H9 (cell line): ENCODE data around the gene SIGLEC10. TPM values are rescaled to one million over a fixed set of nuclear protein-coding genes. Genes with fewer than 3 reads are reported as not detected.
"Not testable (repeated sequence)": the region's sequence is repeated elsewhere in the genome, so short reads cannot be mapped to it uniquely, and the experiment has no call there.

Experiments used
- DNase-seq: peaks from one replicate; pipeline ENCODE4 v3.0.0-alpha.2; 2017
- H2AFZ ChIP-seq: one replicate; pipeline ENCODE4 v1.6.1; 2013; ENCODE audit warnings: mild to moderate bottlenecking, low read length, control low read depth, moderate library complexity
- H2AK5ac ChIP-seq: 2 replicates; pipeline ENCODE4 v1.6.1; 2013; ENCODE audit warnings: low read length, control low read depth, mixed read lengths; ENCODE audit not compliant: insufficient read length
- H2BK120ac ChIP-seq: one replicate; pipeline ENCODE4 v1.6.1; 2013; ENCODE audit warnings: low read depth, mild to moderate bottlenecking, low read length, control low read depth, inconsistent platforms; ENCODE audit not compliant: poor library complexity, severe bottlenecking
- H2BK12ac ChIP-seq: 2 replicates; pipeline ENCODE4 v1.6.1; 2013; ENCODE audit warnings: low read length, control low read depth, mixed read lengths, low read depth; ENCODE audit not compliant: insufficient read length
- H2BK15ac ChIP-seq: 2 replicates; pipeline ENCODE4 v1.6.1; 2013; ENCODE audit warnings: low read depth, low read length, control low read depth
- H2BK20ac ChIP-seq: one replicate; pipeline ENCODE4 v1.6.1; 2013; ENCODE audit warnings: low read depth, mild to moderate bottlenecking, low read length, control low read depth, inconsistent platforms; ENCODE audit not compliant: poor library complexity, severe bottlenecking
- H2BK5ac ChIP-seq: 2 replicates; pipeline ENCODE4 v1.6.1; 2013; ENCODE audit warnings: low read length, control low read depth, mixed read lengths; ENCODE audit not compliant: insufficient read length
- H3K14ac ChIP-seq: 2 replicates; pipeline ENCODE4 v1.6.1; 2013; ENCODE audit warnings: low read length, control low read depth; ENCODE audit not compliant: insufficient read depth
- H3K18ac ChIP-seq: 2 replicates; pipeline ENCODE4 v1.6.1; 2013; ENCODE audit warnings: low read depth, mild to moderate bottlenecking, mixed read lengths, low read length, control low read depth; ENCODE audit not compliant: insufficient read length
- H3K23ac ChIP-seq: 2 replicates; pipeline ENCODE4 v1.6.1; 2013; ENCODE audit warnings: low read length, control low read depth, mixed read lengths, low read depth; ENCODE audit not compliant: insufficient read length
- H3K23me2 ChIP-seq: 2 replicates; pipeline ENCODE4 v1.6.1; 2013; ENCODE audit warnings: low read depth, mild to moderate bottlenecking, mixed read lengths, low read length, control low read depth; ENCODE audit not compliant: insufficient read length, poor library complexity, severe bottlenecking
- H3K27ac ChIP-seq: 2 replicates; pipeline ENCODE4 v1.5.1; 2013; ENCODE audit warnings: low read length, control low read depth, mixed read lengths, low read depth; ENCODE audit not compliant: insufficient read length
- H3K27me3 ChIP-seq: 2 replicates; pipeline ENCODE4 v1.6.1; 2013; ENCODE audit warnings: low read length, control low read depth, inconsistent platforms; ENCODE audit not compliant: insufficient read depth
- H3K4ac ChIP-seq: 2 replicates; pipeline ENCODE4 v1.6.1; 2013; ENCODE audit warnings: low read depth, mild to moderate bottlenecking, control low read depth, inconsistent platforms, low read length, moderate library complexity
- H3K4me1 ChIP-seq: 2 replicates; pipeline ENCODE4 v1.6.1; 2013; ENCODE audit warnings: low read length, control low read depth, inconsistent platforms; ENCODE audit not compliant: insufficient read depth
- H3K4me2 ChIP-seq: 2 replicates; pipeline ENCODE4 v1.6.1; 2013; ENCODE audit warnings: low read length, control low read depth, mixed read lengths; ENCODE audit not compliant: insufficient read length, insufficient read depth
- H3K56ac ChIP-seq: 2 replicates; pipeline ENCODE4 v1.6.1; 2013; ENCODE audit warnings: low read depth, mild to moderate bottlenecking, mixed read lengths, low read length, control low read depth; ENCODE audit not compliant: insufficient read length
- H3K79me1 ChIP-seq: 2 replicates; pipeline ENCODE4 v1.6.1; 2013; ENCODE audit warnings: low read depth, mild to moderate bottlenecking, moderate library complexity, low read length, control low read depth, inconsistent platforms; ENCODE audit not compliant: insufficient read depth, poor library complexity, severe bottlenecking
- H3K79me2 ChIP-seq: 2 replicates; pipeline ENCODE4 v1.6.1; 2013; ENCODE audit warnings: low read length, control low read depth, inconsistent platforms; ENCODE audit not compliant: insufficient read depth
- H3K9ac ChIP-seq: 2 replicates; pipeline ENCODE4 v1.6.1; 2013; ENCODE audit warnings: low read length, control low read depth, mixed read lengths; ENCODE audit not compliant: insufficient read length; ENCODE audit errors: extremely low read depth
- H3K9me3 ChIP-seq: one replicate; pipeline ENCODE4 v1.6.1; 2013; ENCODE audit warnings: low read depth, low read length, inconsistent platforms; ENCODE audit not compliant: control insufficient read depth
- H3T11ph ChIP-seq: one replicate; pipeline ENCODE4 v1.6.1; 2013; ENCODE audit warnings: mild to moderate bottlenecking, low read length, control low read depth, inconsistent platforms
- H4K20me1 ChIP-seq: one replicate; pipeline ENCODE4 v1.6.1; 2013; ENCODE audit not compliant: control insufficient read depth, insufficient read length, insufficient read depth
- H4K5ac ChIP-seq: 2 replicates; pipeline ENCODE4 v1.6.1; 2013; ENCODE audit warnings: low read depth, mild to moderate bottlenecking, mixed read lengths, low read length, control low read depth; ENCODE audit not compliant: insufficient read length
- H4K8ac ChIP-seq: replicated peaks from 2 replicates; pipeline ENCODE4 v1.6.1; 2013; ENCODE audit warnings: low read length, control low read depth, mixed read lengths, low read depth; ENCODE audit not compliant: insufficient read length
- H4K91ac ChIP-seq: 2 replicates; pipeline ENCODE4 v1.6.1; 2013; ENCODE audit warnings: low read depth, mild to moderate bottlenecking, moderate library complexity, mixed read lengths, low read length, control low read depth; ENCODE audit not compliant: insufficient read length
- H3K27ac Mint-ChIP-seq, 3 experiments: 2 replicates in 2 of 3; 3 replicates in 1 of 3; pipeline ENCODE4 v1.8.0; 2020 to 2021; ENCODE audit warnings: mixed read lengths in 3 of 3, mild to moderate bottlenecking in 1 of 3, moderate library complexity in 1 of 3
- H3K27me3 Mint-ChIP-seq: 2 replicates; pipeline ENCODE4 v1.8.0; 2021; ENCODE audit warnings: low read depth, mild to moderate bottlenecking, moderate library complexity, mixed read lengths
- H3K36me3 Mint-ChIP-seq, 3 experiments: 2 replicates in 2 of 3; 3 replicates in 1 of 3; pipeline ENCODE4 v1.8.0; 2020 to 2021; ENCODE audit warnings: low read depth in 3 of 3, mixed read lengths in 3 of 3; ENCODE audit not compliant: insufficient read depth in 1 of 3
- H3K4me1 Mint-ChIP-seq, 2 experiments: 2 replicates each; pipeline ENCODE4 v1.8.0; 2020; ENCODE audit warnings: mixed read lengths in 2 of 2
- H3K4me3 Mint-ChIP-seq, 2 experiments: 2 replicates in 1 of 2; 3 replicates in 1 of 2; pipeline ENCODE4 v1.8.0; 2020 to 2021; ENCODE audit warnings: mild to moderate bottlenecking in 2 of 2, mixed read lengths in 2 of 2, moderate library complexity in 1 of 2
- H3K9me3 Mint-ChIP-seq, 2 experiments: 2 replicates in 1 of 2; 3 replicates in 1 of 2; pipeline ENCODE4 v1.8.0; 2020; ENCODE audit warnings: mild to moderate bottlenecking in 2 of 2, mixed read lengths in 2 of 2, moderate library complexity in 1 of 2
- CTCF ChIP-seq: fragments of 200-600 bp; sonication (generic); conservative IDR thresholded peaks from 3 replicates; pipeline ENCODE4 v1.8.0; 2021; ENCODE audit warnings: antibody characterized with exemption, mild to moderate bottlenecking
- WGBS: extraction: QIAGEN DNeasy Blood & Tissue Kit; methylation state at CpG from one replicate; pipeline ENCODE4 v1.1.7; 2013; ENCODE audit warnings: missing lambda C conversion rate, low lambda C conversion rate, mixed read lengths; ENCODE audit not compliant: insufficient read length; ENCODE audit errors: extremely low coverage; 5-methylcytosine and 5-hydroxymethylcytosine counted together
- total RNA-seq: library from RNA; stranded (reverse); gene quantifications from 2 replicates; pipeline ENCODE4 v1.2.1, GENCODE V29; 2021

The SIGLEC10 gene
- total RNA-seq, 1 experiment from 2014 or later = not detected

GRCh38 chr19:51466723-51467122 lies 49.3 kb upstream of the SIGLEC10 start:
- WGBS = no CpG with 5 or more reads among the region's 3 CpGs
- no peak overlapping the region for H2AK5ac ChIP-seq
- no peak overlapping the region for H4K91ac ChIP-seq
- H2BK20ac ChIP-seq = no peak overlapping the region
- H2BK12ac ChIP-seq = no peak overlapping the region
- Mint-ChIP-seq H3K27ac (no peak overlapping the region), H3K27me3 (peaks cover 69% of the 10 kb centered on the region), H3K4me1 (peaks cover 0 to 3% of the 10 kb centered on the region in 2 experiments; a peak in 1 of 4 replicates), H3K4me3 (no peak overlapping the region), H3K9me3 (peaks cover 0 to 81% of the 10 kb centered on the region in 2 experiments; a peak in 2 of 5 replicates), H3K36me3 (no peaks in the 10 kb centered on the region)
- no peak overlapping the region for H4K5ac ChIP-seq
- H3K27me3 ChIP-seq = no peaks in the 10 kb centered on the region
- H3K4ac ChIP-seq = no peak overlapping the region
- no peak overlapping the region for H2BK5ac ChIP-seq
- no peak overlapping the region for H3K56ac ChIP-seq
- no peak overlapping the region for H3K4me2 ChIP-seq
- H3K9ac ChIP-seq = no peak overlapping the region
- H3K79me2 ChIP-seq = no peaks in the 10 kb centered on the region
- DNase-seq = no peak
- H3K23ac ChIP-seq = no peak overlapping the region
- no peak overlapping the region for H2BK120ac ChIP-seq
- no peak overlapping the region for H2BK15ac ChIP-seq
- H2AFZ ChIP-seq = no peak overlapping the region
- no peaks in the 10 kb centered on the region for H4K20me1 ChIP-seq
- H3T11ph ChIP-seq = no peak overlapping the region
- no peaks in the 10 kb centered on the region for H3K79me1 ChIP-seq
- H3K23me2 ChIP-seq = no peaks in the 10 kb centered on the region
- H3K14ac ChIP-seq = no peak overlapping the region
- H3K18ac ChIP-seq = no peak overlapping the region
- no peaks in the 10 kb centered on the region for H3K9me3 ChIP-seq
- TF ChIP-seq CTCF = no peak
- no peaks in the 10 kb centered on the region for H3K4me1 ChIP-seq
- no peak overlapping the region for H3K27ac ChIP-seq
- H4K8ac ChIP-seq = no peak overlapping the region

- H3K23ac ChIP-seq, H4K20me1 ChIP-seq, H3K4me1 ChIP-seq, DNase-seq, H2BK20ac ChIP-seq, H3K18ac ChIP-seq, H4K5ac ChIP-seq, H2BK120ac ChIP-seq, H4K8ac ChIP-seq, H2BK15ac ChIP-seq, H2AK5ac ChIP-seq, H3K56ac ChIP-seq, H3K27ac ChIP-seq, H3K4ac ChIP-seq, H2BK12ac ChIP-seq, H3K27me3 ChIP-seq, H3K79me1 ChIP-seq, H3K9ac ChIP-seq, H2BK5ac ChIP-seq, H3K14ac ChIP-seq, H3K36me3 Mint-ChIP-seq, H4K91ac ChIP-seq, H3K4me1 Mint-ChIP-seq, H2AFZ ChIP-seq, H3K4me2 ChIP-seq, H3K27ac Mint-ChIP-seq, H3K9me3 ChIP-seq, H3K79me2 ChIP-seq, H3K23me2 ChIP-seq, H3T11ph ChIP-seq: not testable (repeated sequence)
- no CpG with 5 or more reads among the region's 33 CpGs for WGBS
- H3K9me3 Mint-ChIP-seq = peaks cover 0 to 86% of the 10 kb centered on the region in 2 experiments; a peak in 2 of 5 replicates
- H3K27me3 Mint-ChIP-seq = peaks cover 64% of the 10 kb centered on the region
- peak overlapping the region; percentile 53 to 76 for H3K4me3 Mint-ChIP-seq
These were observed 46.6 kb upstream of the SIGLEC10 start for GRCh38 chr19:51463976-51464581.
